K562 (cell line): Measurements from ENCODE around the gene RYR3.

Experiments used
- CTCF ChIP-seq, 3 experiments: IDR thresholded peaks in 2 of 3; conservative IDR thresholded peaks in 1 of 3; 2 replicates each; pipeline ENCODE4 v1.5.1; 2011 to 2012; ENCODE audit warnings: low read length in 3 of 3, mild to moderate bottlenecking in 3 of 3, control low read depth in 2 of 3, improper control_type of control experiment in 1 of 3, inconsistent platforms in 1 of 3, low read depth in 1 of 3, mixed read lengths in 1 of 3, moderate library complexity in 1 of 3; ENCODE audit not compliant: insufficient read depth in 2 of 3
- NFE2 ChIP-seq: IDR thresholded peaks from 2 replicates; pipeline ENCODE4 v1.6.1; 2014; ENCODE audit warnings: antibody characterized with exemption, low read depth
- PATZ1 ChIP-seq: fragments of 250-450 bp; sonication (Bioruptor Pico); IDR thresholded peaks from 2 replicates; pipeline ENCODE4 v1.5.0; 2020; ENCODE audit warnings: mild to moderate bottlenecking, borderline replicate concordance

GRCh38 chr15:33358306-33358705 is 47.5 kb downstream of the RYR3 start:
- TF ChIP-seq CTCF (IDR thresholded peaks at IDR 0.05 in 2 of 3, conservative IDR thresholded peaks at IDR 0.05 in 1 of 3; ENCODE audit: insufficient read depth in 2 of 3, low read depth in 1 of 3, low read length in 3 of 3): no peak
- no peak for TF ChIP-seq NFE2
- TF ChIP-seq PATZ1 (CRISPR knock-in tag): no peak
